SK-N-SH treated with all-trans-retinoic acid at 6 μM for 48 hours (cell line): Measurements from ENCODE around the gene CFAP107.

ENCODE experiments used
- ARNTL ChIP-seq: fragments of 450-650 bp; formaldehyde crosslinking; IDR thresholded peaks from 2 replicates; pipeline ENCODE4 v1.5.0; 2020; ENCODE audit warnings: low read depth, mild to moderate bottlenecking, moderate library complexity, borderline replicate concordance
- CREB5 ChIP-seq: fragments of 250-450 bp; sonication (Bioruptor Pico); IDR thresholded peaks from 2 replicates; pipeline ENCODE4 v1.5.1; 2020; ENCODE audit warnings: low read depth, mild to moderate bottlenecking, moderate library complexity
- ESRRG ChIP-seq: fragments of 250-450 bp; sonication (Bioruptor Pico); IDR thresholded peaks from 2 replicates; pipeline ENCODE4 v1.6.1; 2021; ENCODE audit warnings: mild to moderate bottlenecking
- GLIS3 ChIP-seq: fragments of 250-450 bp; sonication (Bioruptor Pico); IDR thresholded peaks from 2 replicates; pipeline ENCODE4 v1.5.0; 2020; ENCODE audit warnings: mild to moderate bottlenecking, moderate library complexity
- OSR1 ChIP-seq: fragments of 250-450 bp; sonication (Bioruptor Pico); IDR thresholded peaks from 2 replicates; pipeline ENCODE4 v1.8.0; 2022; ENCODE audit warnings: moderate library complexity, mild to moderate bottlenecking, inconsistent platforms
- PATZ1 ChIP-seq: fragments of 250-450 bp; sonication (Bioruptor Pico); IDR thresholded peaks from 2 replicates; pipeline ENCODE4 v1.8.0; 2020; ENCODE audit warnings: mild to moderate bottlenecking, moderate library complexity, borderline replicate concordance
- RARB ChIP-seq: fragments of 250-450 bp; sonication (Bioruptor Pico); IDR thresholded peaks from 2 replicates; pipeline ENCODE4 v1.8.0; 2021; ENCODE audit warnings: mild to moderate bottlenecking, moderate library complexity
- ZC3H10 ChIP-seq: fragments of 250-450 bp; sonication (Bioruptor Pico); IDR thresholded peaks from 2 replicates; pipeline ENCODE4 v1.5.1; 2021; ENCODE audit warnings: mild to moderate bottlenecking, moderate library complexity
- ZFP3 ChIP-seq: fragments of 250-450 bp; sonication (Bioruptor Pico); IDR thresholded peaks from 2 replicates; pipeline ENCODE4 v1.5.0; 2020; ENCODE audit warnings: mild to moderate bottlenecking, moderate library complexity
- ZFP30 ChIP-seq: fragments of 450-650 bp; formaldehyde crosslinking; IDR thresholded peaks from 2 replicates; pipeline ENCODE4 v1.5.0; 2022; ENCODE audit warnings: mild to moderate bottlenecking, moderate library complexity
- ZNF565 ChIP-seq: fragments of 450-650 bp; formaldehyde crosslinking; conservative IDR thresholded peaks from 2 replicates; pipeline ENCODE4 v1.5.0; 2020; ENCODE audit warnings: low read depth, mild to moderate bottlenecking, moderate library complexity
- ZNF70 ChIP-seq: fragments of 450-650 bp; formaldehyde crosslinking; IDR thresholded peaks from 2 replicates; pipeline ENCODE4 v1.5.0; 2020; ENCODE audit warnings: mild to moderate bottlenecking, moderate library complexity

- TF ChIP-seq RARB (CRISPR knock-in tag) (no peak), ARNTL (CRISPR knock-in tag) (no peak), ZC3H10 (CRISPR knock-in tag) (no peak), ZFP30 (no peak), ZNF565 (CRISPR knock-in tag) (no peak), CREB5 (CRISPR knock-in tag) (no peak), ESRRG (no peak), ZFP3 (CRISPR knock-in tag) (no peak), PATZ1 (no peak), ZNF70 (CRISPR knock-in tag) (no peak), GLIS3 (CRISPR knock-in tag) (no peak), OSR1 (no peak)
Measured at GRCh38 chr1:12772520-12772919, 26.5 kb downstream of the CFAP107 start.
